GM18511 (cell line): ENCODE data around the gene BUB3.
"Not testable (repeated sequence)": the region's sequence is repeated elsewhere in the genome, so short reads cannot be mapped to it uniquely, and the experiment has no call there.

Experiments
- ATAC-seq: cut with Tn5 transposase; IDR thresholded peaks from one replicate; pipeline ENCODE4 v1.9.1; 2021; ENCODE audit warnings: mild to moderate bottlenecking, moderate library complexity; ENCODE audit not compliant: unreplicated experiment

The BUB3 gene

GRCh38 chr10:123153486-123154091 is 613 bp upstream of the BUB3 start:
- ATAC-seq: no peak

GRCh38 chr10:123154711-123155505 is 706 bp downstream of the BUB3 start:
- peak; percentile 63 for ATAC-seq

- no peak for ATAC-seq
Observed at GRCh38 chr10:123156078-123156477, 1.9 kb downstream of the BUB3 start.

GRCh38 chr10:123157210-123157609 is 3.0 kb downstream of the BUB3 start:
- no peak for ATAC-seq

- ATAC-seq: no peak
Observed at GRCh38 chr10:123158682-123159081, 4.5 kb downstream of the BUB3 start.

- ATAC-seq: no peak
Observed at GRCh38 chr10:123160311-123160980, 6.2 kb downstream of the BUB3 start.

- no peak for ATAC-seq
Observed at GRCh38 chr10:123164319-123164718, 10.1 kb downstream of the BUB3 start.

- ATAC-seq: no peak
Observed at GRCh38 chr10:123165445-123166072, 11.4 kb downstream of the BUB3 start.

- ATAC-seq: no peak
Observed at GRCh38 chr10:123166618-123167017, 12.4 kb downstream of the BUB3 start.

- no peak for ATAC-seq
Observed at GRCh38 chr10:123170961-123171360, 16.8 kb downstream of the BUB3 start.

- not testable (repeated sequence) for ATAC-seq
Observed at GRCh38 chr10:123171616-123172015, 17.4 kb downstream of the BUB3 start.

GRCh38 chr10:123175389-123176387 is 21.5 kb downstream of the BUB3 start:
- no peak for ATAC-seq

GRCh38 chr10:123178390-123178789 is 24.2 kb downstream of the BUB3 start:
- ATAC-seq: not testable (repeated sequence)

- ATAC-seq: no peak
Observed at GRCh38 chr10:123180101-123181090, 26.2 kb downstream of the BUB3 start.

- no peak for ATAC-seq
Observed at GRCh38 chr10:123183724-123184123, 29.5 kb downstream of the BUB3 start.

GRCh38 chr10:123187781-123188180 is 33.6 kb downstream of the BUB3 start:
- no peak for ATAC-seq

GRCh38 chr10:123191886-123192285 is 37.7 kb downstream of the BUB3 start:
- ATAC-seq: no peak

- no peak for ATAC-seq
Observed at GRCh38 chr10:123194056-123194455, 39.9 kb downstream of the BUB3 start.

GRCh38 chr10:123200531-123200930 is 46.3 kb downstream of the BUB3 start:
- ATAC-seq: no peak
